GM12872 (cell line): ENCODE results near the gene AFF1.
A peak's percentile ranks its signal among the peaks of the same experiment; 100 is the strongest.

ENCODE experiments used
- TF ChIP-seq, protein P1 (sequence below): IDR thresholded peaks from 3 replicates; pipeline ENCODE4 v1.5.1; 2011; ENCODE audit warnings: low read depth, mild to moderate bottlenecking, low read length, moderate library complexity; ENCODE audit not compliant: insufficient read depth

The AFF1 gene

DNA sequence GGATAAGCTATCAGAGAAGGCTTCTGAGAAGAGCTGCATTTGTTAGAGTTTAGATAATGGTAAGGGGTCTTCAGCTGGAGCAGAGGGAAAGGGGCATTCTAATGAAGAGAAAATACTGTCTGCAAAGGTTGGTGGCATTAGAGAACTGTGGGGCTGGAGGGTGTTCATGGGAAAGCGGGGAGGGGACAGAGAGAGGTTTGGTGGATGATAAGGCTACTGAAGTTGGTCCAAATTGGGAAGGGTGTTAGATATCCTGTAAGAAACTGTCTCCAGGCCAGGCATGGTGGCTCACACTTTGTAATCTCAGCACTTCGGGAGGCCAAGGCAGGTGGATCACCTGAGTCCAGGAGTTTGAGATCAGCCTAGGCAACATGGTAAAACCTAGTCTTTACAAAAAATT, 59.9 kb downstream of the AFF1 start:
- TF ChIP-seq, protein P1, sequence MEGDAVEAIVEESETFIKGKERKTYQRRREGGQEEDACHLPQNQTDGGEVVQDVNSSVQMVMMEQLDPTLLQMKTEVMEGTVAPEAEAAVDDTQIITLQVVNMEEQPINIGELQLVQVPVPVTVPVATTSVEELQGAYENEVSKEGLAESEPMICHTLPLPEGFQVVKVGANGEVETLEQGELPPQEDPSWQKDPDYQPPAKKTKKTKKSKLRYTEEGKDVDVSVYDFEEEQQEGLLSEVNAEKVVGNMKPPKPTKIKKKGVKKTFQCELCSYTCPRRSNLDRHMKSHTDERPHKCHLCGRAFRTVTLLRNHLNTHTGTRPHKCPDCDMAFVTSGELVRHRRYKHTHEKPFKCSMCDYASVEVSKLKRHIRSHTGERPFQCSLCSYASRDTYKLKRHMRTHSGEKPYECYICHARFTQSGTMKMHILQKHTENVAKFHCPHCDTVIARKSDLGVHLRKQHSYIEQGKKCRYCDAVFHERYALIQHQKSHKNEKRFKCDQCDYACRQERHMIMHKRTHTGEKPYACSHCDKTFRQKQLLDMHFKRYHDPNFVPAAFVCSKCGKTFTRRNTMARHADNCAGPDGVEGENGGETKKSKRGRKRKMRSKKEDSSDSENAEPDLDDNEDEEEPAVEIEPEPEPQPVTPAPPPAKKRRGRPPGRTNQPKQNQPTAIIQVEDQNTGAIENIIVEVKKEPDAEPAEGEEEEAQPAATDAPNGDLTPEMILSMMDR, result no peak

- TF ChIP-seq, protein P1, result no peak
These were observed 64.4 kb downstream of the AFF1 start for GRCh38 chr4:86999136-86999643.

GRCh38 chr4:87002682-87003043, 67.9 kb downstream of the AFF1 start:
- TF ChIP-seq, protein P1, result no peak

GRCh38 chr4:87003266-87003665, 68.5 kb downstream of the AFF1 start:
- TF ChIP-seq, protein P1, result no peak

DNA sequence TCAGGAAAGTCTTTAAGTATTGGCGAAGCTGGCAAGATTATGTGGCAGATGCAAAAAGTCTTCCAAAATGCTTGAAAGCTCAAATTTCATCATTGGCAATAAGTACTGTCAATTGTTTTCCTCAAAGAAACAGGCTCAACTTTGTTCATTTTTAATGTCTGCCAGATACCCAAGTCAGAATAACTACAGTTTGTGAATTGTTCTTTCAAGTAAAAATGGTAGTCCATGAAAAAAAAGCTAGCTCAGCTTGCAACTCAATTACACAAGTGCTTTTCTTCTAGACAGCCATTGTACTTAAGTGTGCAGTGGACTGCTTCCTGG, 70.5 kb downstream of the AFF1 start:
- TF ChIP-seq, protein P1, result no peak

DNA sequence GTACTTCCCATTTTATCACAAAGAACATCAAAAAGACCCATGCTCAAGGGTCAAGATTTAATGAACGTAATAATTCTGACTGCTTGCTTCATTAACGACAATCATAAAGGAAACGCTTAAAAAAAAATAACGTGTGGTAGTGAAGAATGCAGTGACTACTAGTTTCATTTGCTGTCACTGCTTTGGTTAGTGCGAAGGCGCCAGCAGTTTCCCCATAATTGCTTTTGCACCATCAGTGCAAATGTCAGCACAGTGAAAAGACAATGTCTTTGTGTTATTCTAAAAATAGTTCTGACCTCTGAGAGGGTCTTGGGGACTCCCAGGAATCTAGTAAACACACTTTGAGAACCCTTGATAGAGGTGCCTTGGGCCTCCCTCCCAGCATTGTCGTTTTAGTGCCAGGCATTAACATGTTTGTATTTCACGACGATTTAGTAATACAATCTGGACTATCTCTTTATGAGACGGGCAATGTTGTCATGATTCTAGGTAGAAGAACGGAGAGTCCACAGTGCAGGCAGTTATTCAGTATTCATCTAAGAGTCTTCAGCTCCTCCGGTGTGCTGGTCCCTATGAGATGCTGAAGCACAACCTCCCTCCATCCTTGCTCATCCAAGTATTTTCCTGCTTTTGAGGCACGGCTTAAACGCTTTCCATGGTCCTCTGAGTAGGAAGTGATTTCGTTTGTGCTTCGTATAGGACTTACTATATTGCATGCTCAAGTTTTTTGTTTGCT, 71.0 kb downstream of the AFF1 start:
- TF ChIP-seq, protein P1, result no peak

GRCh38 chr4:87006426-87006675, 71.5 kb downstream of the AFF1 start:
- TF ChIP-seq, protein P1, result peak; percentile 34; the same call in 1 of the 3 replicates
